Large intestine (tissue), 12 donors: Measurements from ENCODE around the gene SLC17A7. TPM values are rescaled to one million over a fixed set of nuclear protein-coding genes. Genes with fewer than 3 reads are reported as not detected.

Experiments
- DNase-seq, 2 donors: peaks; one replicate each; pipeline versions ENCODE4 v3.0.0 to v3.0.0-alpha.2; 2013
- H3K27ac ChIP-seq: one replicate; pipeline ENCODE4 v1.5.1; 2013; ENCODE audit warnings: low read length
- H3K27me3 ChIP-seq: 2 replicates; pipeline ENCODE4 v1.6.1; 2013; ENCODE audit warnings: low read length; ENCODE audit not compliant: control insufficient read depth, insufficient read depth
- H3K36me3 ChIP-seq: 2 replicates; pipeline ENCODE4 v1.6.1; 2013; ENCODE audit warnings: low read length; ENCODE audit not compliant: control insufficient read depth, insufficient read depth
- H3K4me1 ChIP-seq: one replicate; pipeline ENCODE4 v1.6.1; 2013; ENCODE audit warnings: low read length; ENCODE audit not compliant: control insufficient read depth, insufficient read depth
- H3K4me3 ChIP-seq: one replicate; pipeline ENCODE4 v1.5.1; 2013; ENCODE audit warnings: low read length
- H3K9me3 ChIP-seq: one replicate; pipeline ENCODE4 v1.6.1; 2013; ENCODE audit warnings: mild to moderate bottlenecking, low read depth, low read length, moderate library complexity; ENCODE audit not compliant: control insufficient read depth
- WGBS: methylation state at CpG from one replicate; pipeline ENCODE4 v1.1.5; 2013; ENCODE audit warnings: low lambda C conversion rate; ENCODE audit not compliant: insufficient coverage; 5-methylcytosine and 5-hydroxymethylcytosine counted together
- long read RNA-seq, 11 donors: transcript quantifications; one replicate each; lab custom pipeline, GENCODE V29; 2026
- polyA plus RNA-seq: library from polyadenylated mRNA; unstranded; fragments of 120-200 nt; gene quantifications from one replicate; pipeline ENCODE4 v1.2.1, GENCODE V29; 2013

The SLC17A7 gene
- 0.19 TPM for polyA plus RNA-seq
- long read RNA-seq, donor 1, partial matches to known transcripts = 0 of 5 reads
- long read RNA-seq, donor 1, other reads (novel, unspliced or antisense) = 5 of 5 reads
- long read RNA-seq, donor 2, partial matches to known transcripts = 1,311 of 1,434 reads
- long read RNA-seq, donor 2, other reads (novel, unspliced or antisense) = 123 of 1,434 reads
- long read RNA-seq, donor 3 = 0 reads
- long read RNA-seq, donor 4, partial matches to known transcripts = 260 of 396 reads
- long read RNA-seq, donor 4, other reads (novel, unspliced or antisense) = 136 of 396 reads
- long read RNA-seq, donor 5 = 0 reads
- long read RNA-seq, donor 6, partial matches to known transcripts = 869 of 952 reads
- long read RNA-seq, donor 6, other reads (novel, unspliced or antisense) = 83 of 952 reads
- long read RNA-seq, donor 7 = 0 reads
- long read RNA-seq, donor 8 = 0 reads
- long read RNA-seq, donor 9 = 0 reads
- long read RNA-seq, donor 10, partial matches to known transcripts = 671 of 745 reads
- long read RNA-seq, donor 10, other reads (novel, unspliced or antisense) = 74 of 745 reads
- long read RNA-seq, donor 11 = 0 reads

GRCh38 chr19:49441210-49441959 is at the start of gene SLC17A7:
TSS of gene SLC17A7 (minus strand) at chr19:49441527. CDS start at chr19:49441379, 148 bp downstream.
- WGBS = 25% methylated on average over 4 of the region's 56 CpGs
- Histone ChIP-seq H3K27me3 (peaks cover 62% of the 10 kb centered on the region), H3K4me1 (peaks cover 2% of the 10 kb centered on the region), H3K4me3 (no peak within 1 kb of the TSS), H3K9me3 (no peaks in the 10 kb centered on the region), H3K27ac (no peak within 1 kb of the TSS), H3K36me3 (peaks cover 1% of the 10 kb centered on the region)
- DNase-seq = no peak

DNA sequence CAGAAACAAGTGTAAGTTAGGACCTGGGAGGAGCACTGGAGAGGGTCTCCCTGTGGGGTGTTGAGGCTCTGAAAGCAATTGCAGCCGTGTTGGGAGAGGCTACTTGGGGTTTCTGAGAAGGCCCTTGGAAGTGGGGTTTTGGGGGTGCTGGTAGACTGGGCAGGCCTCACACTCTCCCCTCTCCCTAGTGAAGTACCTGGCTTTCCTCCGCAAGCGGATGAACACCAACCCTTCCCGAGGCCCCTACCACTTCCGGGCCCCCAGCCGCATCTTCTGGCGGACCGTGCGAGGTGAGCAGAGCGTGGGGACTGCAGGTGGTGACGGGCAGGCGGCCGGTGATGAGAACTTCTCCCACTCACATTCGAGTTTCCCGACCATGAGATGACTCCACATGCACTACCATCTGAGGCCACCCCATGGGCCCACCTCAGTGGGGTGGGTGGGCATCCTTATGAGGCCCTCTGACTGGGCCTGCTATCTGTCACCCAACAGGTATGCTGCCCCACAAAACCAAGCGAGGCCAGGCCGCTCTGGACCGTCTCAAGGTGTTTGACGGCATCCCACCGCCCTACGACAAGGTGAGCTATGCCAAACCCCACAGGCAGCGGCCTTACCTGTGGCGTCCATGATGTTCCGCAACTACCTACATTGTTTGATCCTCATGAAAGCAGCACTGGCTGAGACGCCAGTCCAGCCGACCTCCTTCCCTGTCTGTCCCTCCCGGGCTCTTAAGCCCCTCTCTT is 49.1 kb upstream of the SLC17A7 start:
- Histone ChIP-seq H3K4me1 (peaks cover 40% of the 10 kb centered on the region), H3K36me3 (peaks cover 42% of the 10 kb centered on the region), H3K27ac (peak overlapping the region; percentile 83), H3K27me3 (no peaks in the 10 kb centered on the region), H3K4me3 (no peak overlapping the region), H3K9me3 (no peaks in the 10 kb centered on the region)
- WGBS = no CpG with 5 or more reads among the region's 27 CpGs
- DNase-seq = no peak

GRCh38 chr19:49489601-49490167 is 48.4 kb upstream of the SLC17A7 start:
- DNase-seq = no peak
- Histone ChIP-seq H3K9me3 (no peaks in the 10 kb centered on the region), H3K4me3 (peak overlapping the region; percentile 99), H3K27me3 (no peaks in the 10 kb centered on the region), H3K27ac (peak overlapping the region; percentile 83), H3K4me1 (peaks cover 40% of the 10 kb centered on the region), H3K36me3 (peaks cover 42% of the 10 kb centered on the region)
- 25% methylated on average over 4 of the region's 15 CpGs for WGBS

DNA sequence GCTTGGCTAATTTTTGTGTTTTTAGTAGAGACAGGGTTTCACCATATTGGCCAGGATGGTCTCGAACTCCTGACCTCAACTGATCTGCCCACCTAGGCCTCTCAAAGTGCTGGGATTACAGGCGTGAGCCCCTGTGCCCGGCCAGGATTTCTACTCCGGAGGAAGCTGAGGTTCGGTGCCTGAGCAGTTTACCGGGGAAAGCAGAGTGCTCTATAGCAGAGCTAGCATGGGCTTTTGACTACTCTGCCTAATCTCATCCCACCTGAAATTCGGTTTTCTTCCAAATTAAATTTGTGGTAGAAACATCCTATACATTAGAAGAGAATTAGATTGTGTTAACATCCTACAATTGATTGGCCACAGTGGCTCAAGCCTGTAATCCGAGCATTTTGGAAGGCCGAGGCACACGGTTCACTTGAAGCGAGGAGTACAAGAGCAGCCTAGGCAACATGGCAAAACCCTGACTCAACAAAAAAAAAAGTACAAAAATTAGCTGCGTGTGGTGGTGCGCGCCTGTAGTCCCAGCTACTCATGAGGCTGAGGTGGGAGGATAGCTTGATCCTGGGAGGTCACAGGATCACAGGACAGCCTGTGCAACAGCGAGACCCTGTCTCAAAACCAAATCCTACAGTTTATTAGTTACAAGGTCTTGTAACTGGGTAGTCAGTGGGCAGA is 47.7 kb upstream of the SLC17A7 start:
- Histone ChIP-seq H3K36me3 (peaks cover 42% of the 10 kb centered on the region), H3K9me3 (no peaks in the 10 kb centered on the region), H3K27me3 (no peaks in the 10 kb centered on the region), H3K27ac (peak overlapping the region; percentile 83), H3K4me1 (peaks cover 40% of the 10 kb centered on the region), H3K4me3 (peak overlapping the region; percentile 99)
- no peak for DNase-seq
- WGBS = no CpG with 5 or more reads among the region's 15 CpGs

DNA sequence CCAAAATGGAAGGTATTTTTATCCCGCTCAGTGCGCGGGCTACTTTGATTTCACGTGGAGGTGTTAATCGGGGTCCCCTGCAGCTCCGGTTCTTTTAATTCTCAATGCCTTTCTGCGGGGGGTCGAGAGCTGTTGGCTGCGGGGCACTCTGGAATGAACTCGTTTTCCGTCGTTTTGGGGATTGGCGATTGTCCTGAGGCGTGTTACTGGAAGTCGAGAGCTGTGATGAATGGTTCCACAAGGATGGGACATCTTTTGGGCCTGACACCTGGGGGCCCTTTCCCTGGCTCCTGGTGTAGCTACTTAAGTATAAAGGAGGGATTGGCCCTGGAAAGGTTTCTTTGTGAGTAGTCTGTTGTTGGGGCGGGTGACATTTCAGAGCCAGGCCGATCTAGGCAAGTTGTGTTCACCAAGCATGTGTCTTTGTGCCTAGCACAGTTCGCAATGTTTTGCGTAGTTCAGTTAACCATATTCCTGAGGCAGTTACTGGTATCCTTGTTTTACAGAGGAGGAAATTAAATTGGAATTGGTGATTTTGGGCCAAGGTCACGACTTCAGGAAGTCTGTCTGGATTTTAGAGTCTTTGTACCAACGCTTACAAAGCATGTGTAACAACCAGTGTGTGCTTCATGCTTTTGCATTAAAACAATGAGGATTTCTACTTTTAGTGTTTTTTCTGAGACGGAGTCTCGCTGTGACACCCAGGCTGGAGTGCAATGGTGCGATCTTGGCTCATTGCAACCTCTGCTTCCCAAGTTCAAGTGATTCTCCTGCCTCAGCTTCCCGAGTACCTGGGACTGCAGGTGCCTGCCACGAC is 46.9 kb upstream of the SLC17A7 start:
- no peak for DNase-seq
- no peaks in the 10 kb centered on the region for H3K27me3 ChIP-seq
- peak overlapping the region; percentile 83 for H3K27ac ChIP-seq
- peaks cover 42% of the 10 kb centered on the region for H3K36me3 ChIP-seq
- no peaks in the 10 kb centered on the region for H3K9me3 ChIP-seq
- 5% methylated on average over 4 of the region's 26 CpGs for WGBS
- peaks cover 40% of the 10 kb centered on the region for H3K4me1 ChIP-seq
- peak overlapping the region; percentile 99 for H3K4me3 ChIP-seq

DNA sequence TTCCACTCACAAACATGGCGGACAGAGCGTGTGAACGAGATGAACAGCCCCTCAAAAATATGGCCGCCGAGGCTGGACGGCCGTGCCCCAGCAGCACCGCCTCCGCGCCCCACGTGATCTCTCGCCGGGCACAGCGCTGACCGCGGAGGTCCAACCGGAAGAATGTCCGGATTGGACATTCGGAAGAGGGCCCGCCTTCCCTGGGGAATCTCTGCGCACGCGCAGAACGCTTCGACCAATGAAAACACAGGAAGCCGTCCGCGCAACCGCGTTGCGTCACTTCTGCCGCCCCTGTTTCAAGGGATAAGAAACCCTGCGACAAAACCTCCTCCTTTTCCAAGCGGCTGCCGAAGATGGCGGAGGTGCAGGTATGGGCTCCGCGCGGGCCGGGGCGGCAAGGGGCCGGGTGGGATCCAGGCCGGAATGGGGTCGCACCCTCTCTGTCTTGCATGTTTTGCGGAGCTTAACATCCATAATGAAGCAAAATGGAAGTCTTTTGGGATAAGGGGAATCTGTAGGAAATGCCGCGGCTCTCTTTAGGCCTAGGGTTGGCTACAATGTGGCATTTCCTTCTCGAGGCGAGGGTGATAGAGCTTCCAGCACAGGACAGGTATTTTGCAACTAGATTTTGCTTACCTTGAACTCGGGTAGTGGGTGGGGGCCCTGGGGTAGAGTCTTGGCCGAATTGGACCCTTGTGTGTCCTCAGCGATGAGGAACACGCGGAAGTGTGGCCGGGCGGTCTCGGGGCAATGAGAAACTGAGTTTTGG is 46.1 kb upstream of the SLC17A7 start, which contains the start of gene RPL13A:
Gene RPL13A (plus strand): TSS at position 332 of the 769 bp plus-strand sequence. CDS start 22 bp downstream, at position 354.
- Histone ChIP-seq H3K4me1 (peaks cover 34% of the 10 kb centered on the region), H3K27ac (peak within 1 kb of the TSS; percentile 83), H3K4me3 (peak within 1 kb of the TSS; percentile 99), H3K27me3 (no peaks in the 10 kb centered on the region), H3K9me3 (no peaks in the 10 kb centered on the region), H3K36me3 (peaks cover 36% of the 10 kb centered on the region)
- peak; percentile 100 for DNase-seq
- WGBS = no CpG with 5 or more reads among the region's 57 CpGs

DNA sequence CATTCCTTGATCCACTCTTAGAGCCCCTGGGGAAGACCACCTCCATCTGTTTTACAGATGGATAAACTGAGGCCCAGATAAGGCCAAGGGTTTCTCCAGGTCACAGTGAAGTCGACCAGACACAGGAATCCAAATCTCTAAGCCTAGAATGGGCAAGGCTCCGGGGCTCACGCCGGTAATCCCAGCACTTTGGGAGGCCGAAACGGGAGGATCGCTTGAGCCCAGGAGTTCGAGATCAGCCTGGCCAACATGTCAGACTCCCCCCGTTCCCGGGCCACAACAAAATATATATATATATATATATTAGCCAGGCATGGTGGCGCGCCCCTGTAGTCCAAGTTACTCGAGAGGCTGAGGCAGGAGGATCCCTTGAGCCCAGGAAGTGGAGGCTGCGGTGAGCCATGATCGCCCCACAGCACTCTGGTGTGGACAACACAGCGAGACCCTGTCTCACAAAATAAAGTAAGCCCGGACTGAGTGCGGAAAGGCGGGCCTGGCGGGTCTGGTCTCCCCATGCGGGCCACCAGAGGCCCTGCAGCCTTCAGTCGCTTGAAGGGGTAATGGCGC is 45.5 kb upstream of the SLC17A7 start:
- no peak for DNase-seq
- no CpG with 5 or more reads among the region's 23 CpGs for WGBS
- H3K4me3 ChIP-seq = peak overlapping the region; percentile 21

DNA sequence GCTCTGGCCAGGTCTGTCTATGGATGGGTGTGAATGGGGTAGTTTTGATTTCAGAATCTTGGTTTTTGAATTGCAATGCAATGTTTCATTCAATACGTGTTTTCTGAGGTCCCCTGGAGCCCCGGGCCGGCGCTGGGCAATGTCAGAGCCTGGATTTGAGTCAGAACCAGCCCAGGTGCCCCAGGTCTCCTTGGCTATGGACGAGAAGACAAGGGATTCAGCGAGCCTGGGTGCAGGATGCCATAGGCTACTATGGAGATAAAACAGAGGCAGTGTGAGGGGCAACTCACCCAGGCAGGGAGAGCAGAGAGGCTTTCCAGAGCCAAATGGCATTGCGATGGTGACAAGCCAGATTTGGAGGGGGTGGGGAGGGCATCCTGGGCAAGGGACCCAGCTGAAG is 44.9 kb upstream of the SLC17A7 start:
- Histone ChIP-seq H3K4me1 (peaks cover 24% of the 10 kb centered on the region), H3K36me3 (peaks cover 26% of the 10 kb centered on the region), H3K4me3 (no peak overlapping the region), H3K9me3 (no peaks in the 10 kb centered on the region), H3K27ac (no peak overlapping the region), H3K27me3 (no peaks in the 10 kb centered on the region)
- WGBS = no CpG with 5 or more reads among the region's 7 CpGs
- DNase-seq = no peak

More for the DNA sequence above, 45.5 kb upstream of the SLC17A7 start:
- peaks cover 31% of the 10 kb centered on the region for H3K36me3 ChIP-seq
- H3K4me1 ChIP-seq = peaks cover 29% of the 10 kb centered on the region
- peak overlapping the region; percentile 44 for H3K27ac ChIP-seq
- no peaks in the 10 kb centered on the region for H3K9me3 ChIP-seq
- H3K27me3 ChIP-seq = no peaks in the 10 kb centered on the region
